A172 (cell line): ENCODE data around the gene PLEKHB2. TPM values are rescaled to one million over a fixed set of nuclear protein-coding genes. Genes with fewer than 3 reads are reported as not detected.
A peak's percentile ranks its signal among the peaks of the same experiment; 100 is the strongest.
"Not testable (repeated sequence)": the region's sequence is repeated elsewhere in the genome, so short reads cannot be mapped to it uniquely, and the experiment has no call there.

ENCODE experiments used
- DNase-seq: peaks from one replicate; pipeline ENCODE4 v3.0.0-alpha.2; 2015; ENCODE audit warnings: low spot score
- total RNA-seq: library from RNA; depleted of rRNA; stranded (reverse); fragments of >200 nt; shearing (Covaris generic); gene quantifications from 2 replicates; pipeline ENCODE4 v1.2.3, GENCODE V29; 2014

PLEKHB2 gene
- total RNA-seq, 1 experiment from 2014 or later = 159 TPM

DNA sequence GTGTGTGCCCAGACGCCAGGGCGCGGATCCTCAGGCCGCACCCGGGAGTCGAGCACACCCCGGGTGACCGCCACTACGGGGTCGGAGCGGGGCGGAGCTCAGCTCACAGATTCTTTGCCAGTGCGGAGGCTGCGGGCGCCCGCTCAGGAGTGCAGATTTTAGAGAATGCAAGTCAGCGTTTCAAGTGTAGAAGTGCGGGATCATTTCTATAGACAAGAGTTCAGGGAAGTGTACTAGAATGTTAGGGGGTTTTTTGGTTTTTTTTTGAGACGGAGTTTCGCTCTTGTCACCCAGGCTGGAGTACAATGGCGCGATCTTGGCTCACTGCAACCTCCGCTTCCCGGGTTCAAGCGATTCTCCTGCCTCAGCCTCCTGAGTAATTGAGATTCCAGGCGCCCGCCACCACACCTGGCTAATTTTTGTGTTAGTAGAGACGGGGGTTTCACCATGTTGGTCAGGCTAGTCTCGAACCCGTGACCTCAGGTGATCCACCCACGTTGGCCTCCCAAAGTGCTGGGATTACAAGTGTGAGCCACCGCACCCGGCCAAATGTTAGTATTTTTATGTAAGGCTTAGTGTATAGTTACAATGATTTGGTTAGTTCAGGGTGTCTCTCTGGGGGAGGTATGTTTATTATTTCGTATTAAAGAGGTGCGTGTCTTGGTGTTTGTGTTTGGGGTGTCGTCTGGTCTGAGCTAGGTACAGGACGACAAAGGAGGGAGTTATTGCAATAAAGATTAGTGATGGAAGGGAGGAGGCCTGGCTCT is 11.3 kb upstream of the PLEKHB2 start:
- peak; percentile 56 for DNase-seq

DNA sequence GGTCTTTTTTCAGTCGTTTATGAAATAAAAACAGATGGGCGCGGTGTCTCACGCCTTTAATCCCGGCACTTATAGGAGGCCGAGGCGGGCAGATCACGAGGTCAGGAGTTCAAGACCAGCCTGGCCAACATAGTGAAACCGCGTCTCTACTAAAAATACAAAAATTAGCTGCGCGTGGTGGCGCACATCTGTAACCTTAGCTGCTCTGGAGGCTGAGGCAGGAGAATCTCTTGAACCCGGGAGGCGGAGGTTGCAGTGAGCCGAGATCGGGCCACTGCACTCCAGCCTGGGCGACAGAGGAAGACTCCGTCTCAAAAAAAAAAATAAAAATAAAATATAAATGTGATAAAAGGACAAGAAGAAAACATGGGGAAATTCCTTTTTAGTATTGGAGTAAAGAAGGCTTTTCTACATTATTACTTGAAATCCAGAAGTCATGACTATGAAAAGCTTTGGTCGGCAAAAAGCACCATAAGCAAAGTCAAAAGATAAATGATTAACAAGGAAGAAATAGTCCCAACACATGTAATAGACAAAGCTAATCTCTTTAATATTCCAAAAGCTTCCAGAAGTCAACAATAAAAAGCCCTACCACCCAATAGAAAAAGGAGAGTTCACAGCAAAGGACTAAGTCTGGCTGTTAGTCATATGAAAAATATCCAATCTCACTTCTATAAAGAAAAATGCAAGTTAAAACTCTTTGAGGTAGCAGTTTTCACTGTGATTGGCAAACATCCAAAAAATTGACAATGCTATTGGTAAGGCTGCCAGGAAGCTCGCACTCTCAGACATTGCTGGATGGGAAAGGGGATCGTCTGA is 10.5 kb upstream of the PLEKHB2 start:
- no peak for DNase-seq

DNA sequence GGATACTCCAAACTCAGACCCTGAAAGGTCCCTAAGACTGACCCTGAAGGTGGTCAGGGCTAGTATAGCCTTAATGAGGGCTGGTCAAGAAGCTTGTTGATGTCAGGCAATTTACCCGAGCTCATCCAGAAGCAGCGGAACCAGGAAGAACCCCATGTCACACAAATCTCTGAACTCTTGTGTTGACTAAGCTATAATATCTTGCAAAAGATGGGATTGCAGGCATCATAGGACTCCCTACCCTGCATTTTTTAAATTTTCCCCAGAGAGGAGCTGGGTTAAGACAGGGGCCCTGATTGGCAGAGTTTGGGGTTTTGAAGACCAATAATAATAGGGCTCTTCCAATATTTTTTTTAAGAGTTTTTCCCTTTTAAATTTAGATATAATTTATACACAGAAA is 2.0 kb upstream of the PLEKHB2 start:
- DNase-seq = no peak

DNA sequence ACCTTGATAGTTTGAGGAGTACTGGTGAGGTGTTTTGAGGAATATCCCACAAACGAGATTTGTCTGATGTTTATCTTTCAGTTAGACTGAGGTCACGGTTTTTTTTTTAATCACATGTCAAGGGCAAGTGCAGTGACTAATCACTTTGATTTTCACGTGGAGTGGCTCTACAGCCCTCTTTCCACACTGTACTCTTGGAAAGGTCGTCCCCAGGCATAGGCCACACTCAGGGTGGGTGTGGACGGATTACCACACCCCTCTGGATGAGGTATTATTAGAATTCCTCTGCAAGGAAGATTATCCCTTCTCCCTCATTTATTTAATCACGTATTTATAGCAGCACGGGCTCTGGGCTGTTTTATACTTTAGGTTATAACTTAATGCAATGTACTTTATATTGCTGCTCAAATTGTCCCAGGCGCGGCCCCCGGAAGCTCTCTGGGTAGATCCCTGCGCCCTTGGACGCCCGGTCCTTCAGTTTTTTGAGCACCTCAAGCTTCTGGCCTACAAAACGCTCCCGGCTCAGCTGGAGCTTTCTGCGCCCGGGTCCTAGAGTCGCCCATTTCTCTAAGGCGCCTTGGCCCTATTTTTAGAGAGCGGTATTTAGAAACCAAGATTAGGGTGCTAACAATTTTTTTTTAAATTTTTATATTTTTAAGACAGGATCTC is 515 bp upstream of the PLEKHB2 start:
- peak; percentile 80 for DNase-seq

DNA sequence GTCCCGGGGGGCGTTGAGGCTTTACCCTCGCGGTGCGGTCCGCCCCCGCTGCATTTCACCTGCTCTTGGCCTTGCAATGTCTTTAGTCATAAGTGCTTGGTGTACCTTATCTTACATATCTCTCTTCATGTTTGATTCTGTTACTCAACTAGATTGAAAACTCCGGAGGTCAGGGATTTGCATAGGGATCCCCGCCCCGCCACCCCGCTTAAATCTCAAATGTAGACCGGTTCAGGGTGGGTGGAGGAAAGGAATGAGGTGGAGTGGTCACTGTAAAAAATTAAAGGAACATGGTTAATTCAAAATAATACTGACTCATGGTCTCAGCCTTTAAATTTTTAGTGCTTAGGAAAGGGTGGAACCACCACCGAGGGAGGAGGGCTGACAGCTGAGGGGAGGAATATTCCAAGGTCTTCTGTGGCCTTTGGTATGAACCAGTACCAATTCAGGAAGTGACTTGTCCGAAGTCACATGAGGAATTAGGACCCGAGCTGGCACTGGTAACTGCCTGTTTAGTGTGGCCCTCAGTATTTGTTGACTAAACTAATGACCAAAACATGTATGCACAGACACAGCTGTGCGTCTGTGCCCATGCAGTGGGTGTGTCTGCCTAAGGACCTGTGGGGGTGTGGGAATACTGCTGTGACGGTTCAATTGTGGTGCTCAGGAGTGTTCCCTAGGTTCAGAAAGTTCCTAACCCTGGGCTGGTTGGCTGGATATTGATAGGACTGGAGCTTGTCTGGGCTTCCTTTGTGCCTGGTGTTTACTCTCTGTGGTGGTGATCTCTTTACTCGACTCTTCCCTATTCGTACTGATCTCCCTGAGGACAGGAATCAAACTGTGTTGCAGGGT is 1.0 kb downstream of the PLEKHB2 start:
- DNase-seq = peak; percentile 61

DNA sequence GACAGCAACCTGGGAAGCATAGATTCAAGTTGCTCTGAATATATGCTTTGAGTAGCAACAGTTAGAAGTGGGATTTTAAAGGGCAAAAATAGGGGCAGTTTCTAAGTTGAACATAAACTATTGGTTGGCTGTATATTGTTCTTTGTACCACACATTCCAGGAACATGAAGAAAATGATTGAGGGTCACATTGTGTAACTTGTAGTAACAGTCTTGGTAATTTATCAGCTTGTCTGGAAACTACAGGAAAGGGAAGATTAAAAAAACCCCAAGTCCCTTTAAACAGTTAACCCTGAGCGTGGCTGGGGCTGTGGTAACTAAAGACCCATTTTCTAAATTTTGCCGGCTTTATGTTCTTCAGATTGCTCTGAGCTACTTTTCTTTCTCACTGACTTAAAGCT is 7.4 kb downstream of the PLEKHB2 start:
- no peak for DNase-seq

DNA sequence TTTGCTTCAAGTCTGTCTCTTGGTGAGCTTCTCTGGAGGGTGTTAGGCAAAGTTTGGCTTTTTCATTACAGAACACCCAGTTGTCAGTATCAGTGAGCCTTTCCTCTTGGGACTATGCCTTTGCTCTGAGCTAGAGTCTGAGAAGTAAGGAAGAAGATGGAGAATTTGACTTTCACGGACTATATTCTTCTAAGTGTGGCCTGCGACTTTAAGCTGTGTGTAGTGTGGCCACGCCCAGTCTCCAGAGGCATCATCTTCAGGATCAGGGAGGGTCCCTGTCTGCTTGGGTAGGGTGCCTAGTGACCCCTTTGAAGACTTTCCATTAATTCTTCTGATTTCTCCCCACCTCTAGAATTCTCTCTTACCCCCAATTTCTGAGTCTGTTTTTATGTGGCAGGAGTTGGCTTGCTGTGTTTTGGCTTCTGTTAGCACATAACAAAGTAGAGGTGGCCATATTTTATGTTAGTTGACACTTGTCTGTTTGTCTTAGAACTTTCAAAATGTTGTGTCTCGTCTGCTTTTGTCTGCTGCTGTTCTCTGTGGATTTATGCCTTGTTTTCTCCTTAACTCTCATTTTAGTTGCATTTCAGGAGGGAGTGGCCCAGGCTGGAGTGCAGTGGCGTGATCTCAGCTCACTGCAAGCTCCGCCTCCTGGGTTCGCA is 8.6 kb downstream of the PLEKHB2 start:
- DNase-seq = no peak

DNA sequence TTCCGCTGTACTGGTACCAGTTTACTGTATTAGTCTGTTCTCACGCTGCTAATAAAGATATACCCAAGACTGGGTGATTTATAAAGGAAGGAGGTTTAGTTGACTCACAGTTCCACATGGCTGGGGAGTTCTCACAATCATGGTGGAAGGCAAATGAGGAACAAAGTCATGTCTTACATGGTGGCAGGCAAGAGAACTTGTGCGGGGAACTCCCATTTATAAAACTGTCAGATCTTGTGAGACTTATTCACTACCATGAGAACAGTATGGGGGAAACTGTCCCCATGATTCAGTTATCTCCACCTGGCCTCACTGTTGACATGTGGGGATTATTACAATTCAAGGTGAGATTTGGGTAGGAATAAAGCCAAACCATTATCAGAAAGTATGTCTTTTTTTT is 9.8 kb downstream of the PLEKHB2 start:
- not testable (repeated sequence) for DNase-seq

DNA sequence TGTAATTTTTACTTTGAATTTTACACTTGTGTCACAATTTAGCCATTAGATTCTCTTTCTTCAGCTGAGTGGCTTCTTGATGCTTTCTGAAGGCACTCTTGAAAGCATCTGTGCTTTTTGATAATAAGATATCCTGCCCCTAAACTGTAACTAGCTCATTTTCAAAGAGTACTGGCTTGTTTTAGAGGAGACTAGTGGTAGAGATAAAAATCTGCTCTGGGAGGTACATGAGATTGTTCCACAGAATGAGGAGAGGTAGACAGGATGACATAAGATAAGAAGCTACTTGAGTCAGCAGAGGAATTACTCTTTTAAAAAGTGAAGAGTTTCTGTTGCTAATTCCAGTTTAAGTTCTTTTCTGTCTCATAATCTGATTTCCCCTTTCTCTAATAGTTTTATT is 10.6 kb downstream of the PLEKHB2 start:
- no peak for DNase-seq

DNA sequence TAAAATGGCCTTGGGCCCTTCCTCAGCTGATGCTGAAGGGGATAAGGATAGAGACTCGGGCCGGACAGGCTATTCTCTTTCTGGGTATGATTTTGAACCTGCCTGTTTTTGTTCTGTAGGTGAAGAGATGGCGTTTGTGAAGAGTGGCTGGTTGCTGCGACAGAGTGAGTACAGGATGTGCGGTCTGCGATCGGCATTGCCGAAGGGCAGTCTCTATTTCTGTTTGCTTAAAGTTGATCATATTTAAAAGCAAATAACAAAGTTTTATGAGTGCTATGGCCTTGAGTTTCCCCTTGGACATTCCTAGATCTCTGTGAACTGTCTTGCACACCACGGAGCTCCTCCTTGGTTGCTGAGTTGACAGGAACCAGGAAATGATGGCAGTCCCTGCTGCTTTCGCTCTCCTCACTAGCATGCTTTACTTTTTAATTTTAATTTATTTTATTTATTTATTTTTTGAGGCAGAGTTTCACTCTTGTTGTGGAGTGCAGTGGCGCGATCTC is 15.7 kb downstream of the PLEKHB2 start:
- no peak for DNase-seq

DNA sequence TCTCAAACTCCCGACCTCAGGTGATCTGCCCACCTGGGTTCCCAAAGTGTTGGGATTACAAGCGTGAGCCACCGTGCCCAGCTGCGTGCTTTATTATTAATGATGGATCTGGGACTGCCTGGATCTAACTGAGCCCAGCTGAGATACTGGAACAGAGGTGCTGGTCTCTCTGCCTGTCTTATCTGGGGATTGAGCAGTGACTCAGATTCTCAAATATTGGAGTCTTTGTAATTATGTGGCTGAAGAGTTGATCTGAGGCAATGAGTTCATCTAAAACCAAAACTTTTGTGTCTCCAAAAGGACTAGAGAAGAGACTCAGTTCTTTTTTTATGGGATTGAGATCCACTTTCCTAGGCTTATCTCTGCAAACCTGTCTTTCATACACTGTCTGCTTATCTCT is 16.3 kb downstream of the PLEKHB2 start:
- DNase-seq = no peak

DNA sequence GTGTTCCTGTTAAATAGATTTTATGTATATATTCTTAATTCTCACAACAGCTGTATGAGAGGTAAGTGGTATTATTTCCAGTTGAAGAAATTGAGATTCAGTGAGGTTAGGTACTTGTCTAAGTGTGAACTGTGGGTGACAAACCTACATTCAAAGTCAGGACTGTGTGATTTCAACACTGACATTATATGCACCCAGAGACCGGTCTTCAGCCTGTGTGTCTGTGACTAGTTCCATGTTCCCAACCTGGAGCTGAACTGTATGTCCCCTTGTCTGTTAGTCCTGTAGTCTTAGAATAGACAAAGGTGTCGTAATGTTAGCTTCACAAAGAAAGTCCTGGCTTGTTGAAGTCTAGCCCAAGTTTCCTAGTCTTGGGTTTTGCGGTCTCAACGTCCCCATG is 17.4 kb downstream of the PLEKHB2 start:
- no peak for DNase-seq

DNA sequence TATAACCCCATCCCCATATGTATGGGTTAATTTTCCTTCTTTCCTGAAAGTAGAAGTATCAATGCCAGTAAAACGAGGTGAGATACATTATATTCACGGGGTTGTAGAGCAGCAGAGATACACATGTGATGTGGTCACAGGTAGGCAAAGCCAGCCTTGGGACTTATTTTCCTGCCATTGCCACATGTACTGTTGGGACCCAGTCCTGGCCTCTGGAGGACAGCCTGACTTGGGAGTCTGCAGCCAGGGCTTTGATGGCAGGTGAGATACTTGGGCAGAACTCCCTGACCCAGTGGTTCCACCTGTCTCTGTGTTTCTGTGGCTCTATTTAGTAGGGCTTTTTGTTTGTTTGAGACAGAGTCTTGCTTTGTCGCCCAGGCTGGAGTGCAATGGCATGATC is 18.1 kb downstream of the PLEKHB2 start:
- no peak for DNase-seq

DNA sequence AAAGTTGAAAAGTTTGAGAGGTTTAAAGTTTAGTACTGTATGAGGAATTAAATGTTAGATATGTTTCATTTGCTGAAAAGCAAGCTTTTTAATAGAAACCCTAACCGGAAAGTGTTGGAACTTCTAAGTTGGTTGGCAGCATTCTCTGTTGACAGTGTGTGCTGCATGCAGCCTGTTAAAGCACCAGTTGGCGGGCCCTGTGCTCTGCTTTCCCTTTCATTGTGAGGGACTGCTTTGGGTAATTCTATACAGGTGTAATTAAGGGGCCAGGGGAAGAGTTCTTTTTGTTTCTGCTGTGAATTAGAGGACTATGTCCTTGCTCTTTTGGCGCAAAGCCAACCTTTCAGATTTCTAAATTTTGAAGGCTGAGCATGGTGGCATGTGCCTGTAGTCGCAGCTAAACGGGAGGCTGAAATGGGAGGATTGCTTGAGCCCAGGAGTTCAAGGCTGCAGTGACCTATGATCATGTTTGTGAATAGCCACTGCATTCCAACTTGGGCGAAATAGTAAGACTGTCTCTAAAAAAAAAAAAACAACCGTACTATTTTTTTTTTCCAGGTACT is 20.1 kb downstream of the PLEKHB2 start:
- DNase-seq = no peak

DNA sequence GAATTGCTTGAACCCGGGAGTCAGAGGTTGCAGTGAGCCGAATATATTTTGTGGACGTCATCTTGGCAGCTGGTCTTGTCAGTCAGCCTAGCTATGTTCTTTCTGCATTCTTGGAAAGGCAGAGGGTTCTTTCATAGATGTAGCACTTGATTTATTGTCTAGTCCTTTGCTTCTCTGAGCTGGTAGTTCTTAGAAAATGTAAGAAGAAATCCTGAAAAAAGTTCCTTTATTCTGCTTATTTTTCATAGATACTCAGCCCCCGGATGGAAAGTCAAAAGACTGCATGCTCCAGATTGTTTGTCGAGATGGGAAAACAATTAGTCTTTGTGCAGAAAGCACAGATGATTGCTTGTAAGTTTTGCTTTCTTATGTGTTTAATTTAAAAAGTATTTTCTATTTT is 21.3 kb downstream of the PLEKHB2 start:
- no peak for DNase-seq

DNA sequence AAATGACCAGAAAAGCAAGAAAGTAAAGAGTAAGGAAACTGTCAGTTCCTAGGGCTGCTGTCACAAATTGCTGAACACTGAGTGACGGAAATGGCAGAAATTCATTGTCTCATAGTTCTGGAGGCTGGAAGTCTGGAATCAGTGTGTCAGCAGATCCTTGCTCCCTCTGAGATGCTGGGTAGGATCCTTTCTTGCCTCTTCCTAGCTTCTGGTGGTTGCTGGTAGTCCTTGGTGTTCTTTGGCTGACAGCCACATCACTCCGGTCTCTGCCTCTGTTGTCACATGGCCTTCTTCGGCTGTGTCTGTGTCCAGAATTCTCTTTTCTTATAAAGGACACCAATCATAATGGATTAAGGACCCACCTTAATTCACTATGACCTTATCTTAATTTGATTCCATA is 21.9 kb downstream of the PLEKHB2 start:
- DNase-seq = no peak

DNA sequence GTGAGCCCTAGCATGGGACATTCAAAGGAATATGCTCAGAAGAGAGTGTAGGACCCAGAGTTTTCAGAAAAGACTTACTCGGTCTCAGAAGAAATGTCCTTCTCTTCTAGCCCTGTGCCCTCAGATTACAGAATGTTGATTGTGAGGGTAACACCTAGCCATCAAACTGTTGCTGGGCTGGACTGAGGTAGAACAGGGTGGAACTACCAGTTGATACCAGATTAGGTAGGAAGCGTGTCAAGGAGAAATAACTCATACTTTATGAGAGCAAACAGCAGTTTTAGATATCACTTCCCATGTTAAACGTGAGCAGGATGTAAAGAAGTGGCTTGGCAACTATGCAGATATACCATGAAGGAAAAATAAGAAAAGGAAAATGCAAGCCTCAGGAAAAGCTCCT is 22.8 kb downstream of the PLEKHB2 start:
- no peak for DNase-seq

DNA sequence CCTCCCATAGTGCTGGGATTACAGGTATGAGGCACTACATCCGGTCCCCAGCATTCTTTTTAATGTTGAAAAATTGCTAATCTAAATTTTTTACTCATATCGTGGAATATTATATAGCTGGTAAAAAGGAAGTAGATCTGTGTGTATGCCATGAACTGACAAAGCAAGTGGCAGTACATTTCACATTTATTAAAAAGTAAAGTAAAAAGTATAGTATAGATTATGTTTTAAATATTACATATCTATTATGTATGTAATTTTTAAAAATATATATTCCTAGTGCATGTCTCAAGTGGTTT is 25.1 kb downstream of the PLEKHB2 start:
- DNase-seq = no peak

DNA sequence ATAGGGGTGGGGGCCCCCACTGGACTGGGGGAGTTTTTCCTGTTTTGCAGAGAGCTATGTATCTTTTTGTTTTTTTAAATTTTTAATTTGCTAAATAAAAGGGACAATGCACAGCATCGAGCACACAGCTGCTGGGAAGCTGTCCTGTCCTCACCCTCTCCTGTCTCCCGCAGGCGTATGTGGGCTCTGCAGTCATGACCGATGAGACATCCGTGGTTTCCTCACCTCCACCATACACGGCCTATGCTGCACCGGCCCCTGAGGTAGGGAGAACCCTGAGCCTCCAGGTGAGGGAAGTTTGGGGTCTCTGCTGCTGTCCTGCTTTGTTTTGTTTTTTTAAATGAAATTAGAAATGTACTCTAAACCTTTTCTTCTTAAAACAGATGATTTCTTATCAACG is 27.6 kb downstream of the PLEKHB2 start:
- DNase-seq = no peak

DNA sequence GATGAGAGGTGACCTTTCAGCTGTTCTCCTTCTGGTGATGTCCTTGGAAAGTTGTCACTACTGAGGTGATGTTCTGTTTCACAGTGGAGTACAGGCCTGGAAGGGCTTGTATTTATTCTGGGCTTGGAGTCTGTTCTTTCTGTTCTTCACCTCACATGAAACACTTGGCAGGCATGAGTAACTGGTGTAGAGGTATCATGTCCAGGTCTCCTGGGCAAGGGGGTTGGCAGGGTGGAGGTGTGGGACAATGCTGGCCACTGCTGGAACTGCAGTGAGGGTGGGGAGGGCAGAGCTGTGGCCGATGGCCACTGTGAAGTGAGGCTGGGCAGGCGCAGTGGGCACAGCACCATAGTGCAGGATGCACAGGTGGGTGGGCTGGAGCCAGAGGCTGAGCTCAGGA is 35.4 kb downstream of the PLEKHB2 start:
- no peak for DNase-seq

DNA sequence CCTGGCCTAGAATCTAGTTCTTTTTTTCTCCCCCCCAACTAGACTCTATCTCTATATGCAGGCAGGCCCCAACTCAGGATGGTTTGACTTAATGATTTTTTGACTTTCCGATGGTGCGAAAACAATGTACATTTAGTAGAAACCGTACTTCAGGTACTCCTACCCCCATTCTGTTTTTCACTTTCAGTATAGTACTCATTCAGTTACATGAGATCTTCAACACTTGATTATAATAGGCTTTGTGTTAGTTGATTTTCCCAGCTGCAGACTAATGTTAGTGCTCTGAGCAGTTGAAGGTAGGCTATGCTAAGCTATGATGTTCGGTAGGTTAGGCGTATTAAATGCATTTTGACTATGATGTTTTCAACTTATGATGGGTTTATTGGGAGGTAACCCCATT is 37.7 kb downstream of the PLEKHB2 start:
- no peak for DNase-seq
